Stimulated activated CD4-positive, alpha-beta T cell treated with anti-CD3 and anti-CD28 coated beads, Interleukin-12 subunit alpha, Interleukin-12 subunit beta, amount 100 ng/mL, for 48 hours (primary cell): Measurements from ENCODE around the gene SEC24B.

Experiments used
- DNase-seq, 3 donors: peaks; one replicate each; pipeline ENCODE4 v3.0.0-alpha.2; 2020; ENCODE audit warnings: low read depth in 2 of 3, low spot score in 1 of 3

SEC24B gene

GRCh38 chr4:109433205-109434006 is at the start of gene SEC24B:
Gene SEC24B, plus strand, starts transcription at chr4:109433815. Its CDS starts 55 bp downstream, at chr4:109433870.
- peak; percentile 81 to 87 (median 83) for DNase-seq

- DNase-seq, result no peak
These were observed 49.8 kb upstream of the SEC24B start for GRCh38 chr4:109383823-109384222.

- DNase-seq, result no peak
These were observed 48.4 kb upstream of the SEC24B start for GRCh38 chr4:109385260-109385659.

- no peak for DNase-seq
These were observed 44.1 kb upstream of the SEC24B start for GRCh38 chr4:109389369-109390114.

GRCh38 chr4:109390115-109390768 is 43.4 kb upstream of the SEC24B start:
- DNase-seq, result no peak

- DNase-seq, result no peak
These were observed 37.9 kb upstream of the SEC24B start for GRCh38 chr4:109395694-109396093.

GRCh38 chr4:109398928-109399327 is 34.7 kb upstream of the SEC24B start:
- DNase-seq, result no peak

GRCh38 chr4:109406337-109406931 is 27.2 kb upstream of the SEC24B start:
- peak in 2 of 3 donors; percentile 5 to 43 for DNase-seq

GRCh38 chr4:109407027-109407737 is 26.4 kb upstream of the SEC24B start:
- DNase-seq, result no peak

- DNase-seq, result no peak
These were observed 24.9 kb upstream of the SEC24B start for GRCh38 chr4:109408711-109409110.

- DNase-seq, result no peak
These were observed 23.4 kb upstream of the SEC24B start for GRCh38 chr4:109410226-109410625.

- DNase-seq, result no peak
These were observed 22.8 kb upstream of the SEC24B start for GRCh38 chr4:109410776-109411175.

GRCh38 chr4:109411964-109412363 is 21.7 kb upstream of the SEC24B start:
- no peak for DNase-seq

- no peak for DNase-seq
These were observed 20.8 kb upstream of the SEC24B start for GRCh38 chr4:109412776-109413175.

GRCh38 chr4:109414938-109415337 is 18.7 kb upstream of the SEC24B start:
- DNase-seq, result no peak

- no peak for DNase-seq
These were observed 15.0 kb upstream of the SEC24B start for GRCh38 chr4:109418588-109418987.

- no peak for DNase-seq
These were observed 13.9 kb upstream of the SEC24B start for GRCh38 chr4:109419679-109420078.

- DNase-seq, result no peak
These were observed 9.3 kb upstream of the SEC24B start for GRCh38 chr4:109424093-109424841.

- DNase-seq, result no peak
These were observed 8.2 kb upstream of the SEC24B start for GRCh38 chr4:109425405-109425804.

GRCh38 chr4:109429545-109429944 is 4.1 kb upstream of the SEC24B start:
- DNase-seq, result no peak
